Smooth muscle cell (in vitro differentiated cells): ENCODE results near the gene WNT7A. TPM values are rescaled to one million over a fixed set of nuclear protein-coding genes. Genes with fewer than 3 reads are reported as not detected.

Experiments used
- DNase-seq: peaks from one replicate; lab custom pipeline; 2025; ENCODE audit not compliant: unreplicated experiment; lab: John Stamatoyannopoulos, UW
- H2AFZ ChIP-seq: fragments of 200-600 bp; sonication (generic); 2 replicates; pipeline ENCODE4 v1.6.0; 2016; ENCODE audit warnings: antibody characterized with exemption, low read depth, mild to moderate bottlenecking
- H3F3A ChIP-seq: fragments of 200-600 bp; sonication (generic); 2 replicates; pipeline ENCODE4 v1.6.0; 2017; ENCODE audit warnings: antibody characterized with exemption, low read depth
- H3K27ac ChIP-seq: fragments of 200-600 bp; sonication (generic); 2 replicates; pipeline ENCODE4 v1.5.1; 2016; ENCODE audit warnings: low read depth, mild to moderate bottlenecking
- H3K27me3 ChIP-seq: fragments of 200-600 bp; sonication (generic); 2 replicates; pipeline ENCODE4 v1.6.1; 2016; ENCODE audit warnings: low read depth, mild to moderate bottlenecking
- H3K36me3 ChIP-seq: fragments of 200-600 bp; sonication (generic); 2 replicates; pipeline ENCODE4 v1.5.1; 2016; ENCODE audit warnings: low read depth
- H3K4me1 ChIP-seq: fragments of 200-600 bp; sonication (generic); 2 replicates; pipeline ENCODE4 v1.5.1; 2016; ENCODE audit warnings: low read depth
- H3K4me2 ChIP-seq: fragments of 200-600 bp; sonication (generic); 2 replicates; pipeline ENCODE4 v1.6.0; 2016; ENCODE audit warnings: mild to moderate bottlenecking
- H3K4me3 ChIP-seq: fragments of 200-600 bp; sonication (generic); 2 replicates; pipeline ENCODE4 v1.5.1; 2016; ENCODE audit warnings: mild to moderate bottlenecking
- H3K79me2 ChIP-seq: fragments of 200-600 bp; sonication (generic); 2 replicates; pipeline ENCODE4 v1.6.0; 2016; ENCODE audit warnings: low read depth, mild to moderate bottlenecking
- H3K9ac ChIP-seq: fragments of 200-600 bp; sonication (generic); 2 replicates; pipeline ENCODE4 v1.6.0; 2016; ENCODE audit warnings: low read depth
- H3K9me3 ChIP-seq: fragments of 200-600 bp; sonication (generic); replicated peaks from 2 replicates; pipeline ENCODE4 v1.5.1; 2016; ENCODE audit warnings: low read depth
- H4K20me1 ChIP-seq: fragments of 200-600 bp; sonication (generic); 2 replicates; pipeline ENCODE4 v1.6.0; 2016; ENCODE audit warnings: low read depth
- WGBS: methylation state at CpG from one replicate; pipeline ENCODE4 v1.1.7; 2016; ENCODE audit warnings: low lambda C conversion rate; 5-methylcytosine and 5-hydroxymethylcytosine counted together
- polyA plus RNA-seq: library from polyadenylated mRNA; unstranded; fragments of >200 nt; fragmentation: Nextera tagmentation; extraction: Ambion mirVana; gene quantifications from 2 replicates; pipeline ENCODE4 v1.2.1, GENCODE V29; 2016
- total RNA-seq: library from RNA; depleted of rRNA; stranded (reverse); fragments of >200 nt; gene quantifications from 2 replicates; pipeline ENCODE4 v1.2.3, GENCODE V29; 2014
- TF ChIP-seq, protein P1 (sequence below): fragments of 200-600 bp; sonication (generic); IDR thresholded peaks from 2 replicates; pipeline ENCODE4 v1.5.1; 2017; ENCODE audit warnings: borderline replicate concordance, mild to moderate bottlenecking, antibody characterized with exemption; ENCODE audit not compliant: insufficient read depth, poor library complexity, severe bottlenecking

The WNT7A gene
- total and polyA plus RNA-seq, 2 experiments from 2014 or later, result 0.18 to 0.24 TPM

DNA sequence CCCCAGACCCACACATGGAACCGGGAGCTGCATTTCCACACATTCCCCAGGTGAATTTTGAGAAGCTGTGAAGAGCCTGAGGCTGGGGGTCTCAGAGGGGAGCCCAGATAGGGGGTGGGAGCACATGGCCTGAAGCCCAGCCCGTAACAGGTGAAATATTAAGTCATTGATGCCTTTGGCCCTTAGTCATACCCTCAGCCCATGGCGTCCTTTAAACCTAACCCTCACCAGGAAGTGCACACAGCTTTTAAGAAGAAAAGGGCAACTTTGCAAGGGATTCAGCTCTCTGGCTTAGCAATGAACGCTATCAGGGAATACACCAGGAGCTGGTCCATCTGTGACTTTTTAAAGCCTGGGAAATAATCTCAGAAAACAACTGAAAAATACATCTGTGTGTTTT lies 40.6 kb downstream of the WNT7A start:
- no peaks in the 10 kb centered on the region for H3K4me1 ChIP-seq

DNA sequence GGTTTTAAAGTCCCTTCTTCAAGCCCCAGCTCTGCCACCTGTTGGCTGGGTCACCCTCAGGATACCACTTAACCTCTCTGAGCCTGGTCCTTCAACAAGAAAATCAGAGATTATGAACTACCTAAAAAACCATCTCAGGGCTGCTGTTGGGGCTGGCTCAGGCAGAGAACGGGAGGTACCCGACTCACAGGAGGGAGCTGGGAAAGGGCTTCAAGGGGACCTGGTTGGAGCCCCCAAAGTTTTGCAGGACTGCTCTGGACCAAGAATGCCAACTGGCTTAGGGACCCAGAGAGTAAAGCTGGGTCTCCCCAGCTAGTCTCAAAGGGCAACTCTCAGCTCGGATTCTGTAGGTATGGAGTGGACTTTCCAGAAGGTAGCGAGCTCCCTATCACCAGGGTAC lies 41.5 kb downstream of the WNT7A start:
- no peak for DNase-seq
- H3K4me2 ChIP-seq, result no peak overlapping the region
- no peak overlapping the region for H2AFZ ChIP-seq
- H3K9me3 ChIP-seq, result no peaks in the 10 kb centered on the region
- TF ChIP-seq, protein P1, sequence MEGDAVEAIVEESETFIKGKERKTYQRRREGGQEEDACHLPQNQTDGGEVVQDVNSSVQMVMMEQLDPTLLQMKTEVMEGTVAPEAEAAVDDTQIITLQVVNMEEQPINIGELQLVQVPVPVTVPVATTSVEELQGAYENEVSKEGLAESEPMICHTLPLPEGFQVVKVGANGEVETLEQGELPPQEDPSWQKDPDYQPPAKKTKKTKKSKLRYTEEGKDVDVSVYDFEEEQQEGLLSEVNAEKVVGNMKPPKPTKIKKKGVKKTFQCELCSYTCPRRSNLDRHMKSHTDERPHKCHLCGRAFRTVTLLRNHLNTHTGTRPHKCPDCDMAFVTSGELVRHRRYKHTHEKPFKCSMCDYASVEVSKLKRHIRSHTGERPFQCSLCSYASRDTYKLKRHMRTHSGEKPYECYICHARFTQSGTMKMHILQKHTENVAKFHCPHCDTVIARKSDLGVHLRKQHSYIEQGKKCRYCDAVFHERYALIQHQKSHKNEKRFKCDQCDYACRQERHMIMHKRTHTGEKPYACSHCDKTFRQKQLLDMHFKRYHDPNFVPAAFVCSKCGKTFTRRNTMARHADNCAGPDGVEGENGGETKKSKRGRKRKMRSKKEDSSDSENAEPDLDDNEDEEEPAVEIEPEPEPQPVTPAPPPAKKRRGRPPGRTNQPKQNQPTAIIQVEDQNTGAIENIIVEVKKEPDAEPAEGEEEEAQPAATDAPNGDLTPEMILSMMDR, result no peak
- H4K20me1 ChIP-seq, result no peaks in the 10 kb centered on the region
- H3K27me3 ChIP-seq, result peaks cover 2% of the 10 kb centered on the region
- H3K79me2 ChIP-seq, result no peaks in the 10 kb centered on the region
- H3K27ac ChIP-seq, result no peak overlapping the region
- no peak overlapping the region for H3K4me3 ChIP-seq
- 89% methylated on average over 4 of the region's 4 CpGs for WGBS
- no peak overlapping the region for H3K9ac ChIP-seq
- H3F3A ChIP-seq, result no peaks in the 10 kb centered on the region
- no peaks in the 10 kb centered on the region for H3K36me3 ChIP-seq
- H3K4me1 ChIP-seq, result no peaks in the 10 kb centered on the region

More for the DNA sequence above, 40.6 kb downstream of the WNT7A start:
- Histone ChIP-seq H3K4me2 (no peak overlapping the region), H4K20me1 (no peaks in the 10 kb centered on the region), H3K27ac (no peak overlapping the region), H3K9me3 (no peaks in the 10 kb centered on the region), H2AFZ (no peak overlapping the region), H3K4me3 (no peak overlapping the region), H3K36me3 (no peaks in the 10 kb centered on the region), H3K27me3 (peaks cover 2% of the 10 kb centered on the region), H3K9ac (no peak overlapping the region), H3K79me2 (no peaks in the 10 kb centered on the region), H3F3A (no peaks in the 10 kb centered on the region)
- 75% methylated on average over 4 of the region's 4 CpGs for WGBS
- TF ChIP-seq, protein P1, result no peak
- DNase-seq, result no peak

DNA sequence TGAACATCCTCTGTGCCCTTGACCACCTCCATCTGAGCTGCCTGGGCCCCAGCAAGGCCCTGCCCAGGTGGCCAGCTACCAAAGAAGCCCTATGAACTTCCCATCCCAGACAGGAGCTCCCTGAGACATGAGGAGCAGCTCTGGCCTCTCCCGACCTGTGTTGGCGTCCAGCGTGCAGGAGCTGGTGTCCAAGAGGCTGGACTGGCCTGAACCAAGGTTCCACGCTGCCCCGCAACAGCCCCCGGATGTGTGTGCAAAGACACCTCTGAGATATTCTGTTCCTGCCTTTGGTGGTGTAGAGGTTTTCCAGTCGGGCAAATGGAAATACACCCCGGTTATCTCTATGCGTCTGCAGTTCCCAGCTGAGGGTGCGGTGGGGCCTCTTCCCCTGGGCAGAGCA lies 42.1 kb downstream of the WNT7A start:
- Histone ChIP-seq H3K4me1 (no peaks in the 10 kb centered on the region), H3K79me2 (no peaks in the 10 kb centered on the region), H3K36me3 (no peaks in the 10 kb centered on the region)

More for the DNA sequence above, 42.1 kb downstream of the WNT7A start:
- 93% methylated on average over 10 of the region's 10 CpGs for WGBS
- H2AFZ ChIP-seq, result no peak overlapping the region
- H3K27ac ChIP-seq, result no peak overlapping the region
- H4K20me1 ChIP-seq, result no peaks in the 10 kb centered on the region
- H3F3A ChIP-seq, result no peaks in the 10 kb centered on the region
- no peak overlapping the region for H3K4me3 ChIP-seq
- DNase-seq, result no peak
- H3K27me3 ChIP-seq, result peaks cover 2% of the 10 kb centered on the region
- TF ChIP-seq, protein P1, result no peak
- no peak overlapping the region for H3K9ac ChIP-seq
- no peaks in the 10 kb centered on the region for H3K9me3 ChIP-seq
- no peak overlapping the region for H3K4me2 ChIP-seq
